WTC11 (cell line): ENCODE data around the gene RELB. TPM values are rescaled to one million over a fixed set of nuclear protein-coding genes. Genes with fewer than 3 reads are reported as not detected.

Experiments
- ATAC-seq: fragments of 200-7000 bp; cut with Tn5 transposase; 2 replicates; pipeline ENCODE4 v1.10.0; 2021; ENCODE audit warnings: mild to moderate bottlenecking, moderate library complexity
- CTCF ChIA-PET: fragments of 300-600 bp; sonication (Branson Sonifier 250); formaldehyde crosslinking; loops from one replicate; lab custom pipeline; 2021; ENCODE audit warnings: antibody characterized with exemption; lab: Charles Lee
- POLR2A ChIA-PET: fragments of 350-600 bp; sonication (Branson Sonifier 250); formaldehyde crosslinking; loops from one replicate; lab custom pipeline; 2021; ENCODE audit warnings: antibody characterized with exemption; lab: Charles Lee
- DNase-seq: peaks from one replicate; pipeline ENCODE4 v3.0.0; 2021; ENCODE audit warnings: low spot score
- H3K27ac Mint-ChIP-seq: 2 replicates; pipeline ENCODE4 v1.8.0; 2021; ENCODE audit warnings: mixed read lengths
- H3K27me3 Mint-ChIP-seq: 2 replicates; pipeline ENCODE4 v1.8.0; 2021; ENCODE audit warnings: low read depth, mild to moderate bottlenecking, moderate library complexity, mixed read lengths
- H3K36me3 Mint-ChIP-seq: 2 replicates; pipeline ENCODE4 v1.8.0; 2021; ENCODE audit warnings: mixed read lengths
- H3K4me1 Mint-ChIP-seq: 2 replicates; pipeline ENCODE4 v1.8.0; 2022; ENCODE audit warnings: mixed read lengths
- H3K4me3 Mint-ChIP-seq: 2 replicates; pipeline ENCODE4 v1.8.0; 2021; ENCODE audit warnings: mild to moderate bottlenecking, moderate library complexity, mixed read lengths
- H3K9me3 Mint-ChIP-seq: 2 replicates; pipeline ENCODE4 v1.8.0; 2021; ENCODE audit warnings: mixed read lengths
- ATF1 ChIP-seq: sonication (generic); formaldehyde crosslinking; IDR thresholded peaks from 2 replicates; pipeline ENCODE4 v1.8.1; 2023; ENCODE audit warnings: mild to moderate bottlenecking, moderate library complexity, missing genetic modification reagents
- ATF2 ChIP-seq: sonication (generic); formaldehyde crosslinking; IDR thresholded peaks from 2 replicates; pipeline ENCODE4 v1.8.1; 2022; ENCODE audit warnings: low read depth, missing genetic modification reagents, borderline replicate concordance
- CDX4 ChIP-seq: fragments of 250-450 bp; sonication (Bioruptor Pico); IDR thresholded peaks from 2 replicates; pipeline ENCODE4 v1.9.0; 2021; ENCODE audit warnings: moderate library complexity, mild to moderate bottlenecking, inconsistent platforms, borderline replicate concordance
- CREB1 ChIP-seq: sonication (generic); formaldehyde crosslinking; IDR thresholded peaks from 2 replicates; pipeline ENCODE4 v1.8.0; 2023; ENCODE audit warnings: mild to moderate bottlenecking, missing genetic modification reagents
- CREM ChIP-seq: sonication (generic); formaldehyde crosslinking; IDR thresholded peaks from 2 replicates; pipeline ENCODE4 v1.8.1; 2022; ENCODE audit warnings: mild to moderate bottlenecking, missing genetic modification reagents, moderate library complexity
- E2F1 ChIP-seq: sonication (generic); formaldehyde crosslinking; IDR thresholded peaks from 2 replicates; pipeline ENCODE4 v1.8.0; 2022; ENCODE audit warnings: mild to moderate bottlenecking, missing genetic modification reagents
- E2F5 ChIP-seq: sonication (generic); formaldehyde crosslinking; IDR thresholded peaks from 2 replicates; pipeline ENCODE4 v1.8.1; 2022; ENCODE audit warnings: mild to moderate bottlenecking, moderate library complexity, missing genetic modification reagents
- ESRRA ChIP-seq: sonication (generic); formaldehyde crosslinking; IDR thresholded peaks from 2 replicates; pipeline ENCODE4 v1.8.1; 2022; ENCODE audit warnings: mild to moderate bottlenecking, missing genetic modification reagents, borderline replicate concordance
- FOXK1 ChIP-seq: sonication (generic); formaldehyde crosslinking; IDR thresholded peaks from 2 replicates; pipeline ENCODE4 v1.8.0; 2022; ENCODE audit warnings: mild to moderate bottlenecking, moderate library complexity, missing genetic modification reagents
- FOXP4 ChIP-seq: sonication (generic); formaldehyde crosslinking; IDR thresholded peaks from 2 replicates; pipeline ENCODE4 v1.8.0; 2022; ENCODE audit warnings: mild to moderate bottlenecking, missing genetic modification reagents
- MAX ChIP-seq: sonication (generic); formaldehyde crosslinking; IDR thresholded peaks from 2 replicates; pipeline ENCODE4 v1.8.0; 2022; ENCODE audit warnings: mild to moderate bottlenecking, missing genetic modification reagents
- MXD4 ChIP-seq: fragments of 250-450 bp; sonication (Bioruptor Pico); IDR thresholded peaks from 2 replicates; pipeline ENCODE4 v1.8.0; 2021; ENCODE audit warnings: mild to moderate bottlenecking, moderate library complexity, borderline replicate concordance
- NFATC4 ChIP-seq: fragments of 250-450 bp; sonication (Bioruptor Pico); IDR thresholded peaks from 2 replicates; pipeline ENCODE4 v1.9.0; 2021; ENCODE audit warnings: mild to moderate bottlenecking
- NFYB ChIP-seq: sonication (generic); formaldehyde crosslinking; conservative IDR thresholded peaks from 2 replicates; pipeline ENCODE4 v1.8.0; 2022; ENCODE audit warnings: low read depth, missing genetic modification reagents
- NR1H2 ChIP-seq: sonication (generic); formaldehyde crosslinking; IDR thresholded peaks from 2 replicates; pipeline ENCODE4 v1.9.0; 2021; ENCODE audit warnings: mild to moderate bottlenecking, moderate library complexity, missing genetic modification reagents
- NR3C1 ChIP-seq: sonication (generic); formaldehyde crosslinking; conservative IDR thresholded peaks from 2 replicates; pipeline ENCODE4 v1.8.1; 2023; ENCODE audit warnings: low read depth, mild to moderate bottlenecking, missing genetic modification reagents
- OVOL2 ChIP-seq: fragments of 250-450 bp; sonication (Bioruptor Pico); IDR thresholded peaks from 2 replicates; pipeline ENCODE4 v1.9.0; 2021; ENCODE audit warnings: mild to moderate bottlenecking, borderline replicate concordance
- PRDM15 ChIP-seq: sonication (generic); formaldehyde crosslinking; IDR thresholded peaks from 2 replicates; pipeline ENCODE4 v1.8.0; 2022; ENCODE audit warnings: missing genetic modification reagents
- SP1 ChIP-seq: sonication (generic); formaldehyde crosslinking; conservative IDR thresholded peaks from 2 replicates; pipeline ENCODE4 v1.8.1; 2022; ENCODE audit warnings: missing genetic modification reagents
- TCF7 ChIP-seq: sonication (generic); formaldehyde crosslinking; IDR thresholded peaks from 2 replicates; pipeline ENCODE4 v1.8.0; 2022; ENCODE audit warnings: mild to moderate bottlenecking, low read depth, missing genetic modification reagents, moderate library complexity
- TEAD4 ChIP-seq: sonication (generic); formaldehyde crosslinking; IDR thresholded peaks from 2 replicates; pipeline ENCODE4 v1.8.0; 2022; ENCODE audit warnings: mild to moderate bottlenecking, missing genetic modification reagents
- ZBTB21 ChIP-seq: sonication (generic); formaldehyde crosslinking; IDR thresholded peaks from 2 replicates; pipeline ENCODE4 v1.8.1; 2023; ENCODE audit warnings: mild to moderate bottlenecking, missing genetic modification reagents, borderline replicate concordance
- ZNF232 ChIP-seq: sonication (generic); formaldehyde crosslinking; IDR thresholded peaks from 2 replicates; pipeline ENCODE4 v1.8.0; 2022; ENCODE audit warnings: mild to moderate bottlenecking, missing genetic modification reagents
- ZNF263 ChIP-seq: sonication (generic); formaldehyde crosslinking; IDR thresholded peaks from 2 replicates; pipeline ENCODE4 v1.8.1; 2022; ENCODE audit warnings: low read depth, mild to moderate bottlenecking, moderate library complexity, missing genetic modification reagents
- ZNF416 ChIP-seq: fragments of 250-450 bp; sonication (Bioruptor Pico); IDR thresholded peaks from 2 replicates; pipeline ENCODE4 v1.9.0; 2021; ENCODE audit warnings: mild to moderate bottlenecking, inconsistent platforms
- total RNA-seq: library from RNA; stranded (reverse); gene quantifications from 3 replicates; pipeline ENCODE4 v1.2.3, GENCODE V29; 2021

RELB gene
- total RNA-seq, 1 experiment from 2014 or later, result 8.9 TPM

GRCh38 chr19:45068041-45068440, 66.8 kb downstream of the RELB start (continued):
- TF ChIP-seq PRDM15 (CRISPR knock-in tag), result no peak
- TF ChIP-seq ATF2 (CRISPR knock-in tag), result no peak
- TF ChIP-seq NR3C1 (CRISPR knock-in tag), result no peak
- TF ChIP-seq OVOL2 (CRISPR knock-in tag), result no peak
- no peak for TF ChIP-seq ZNF263 (CRISPR knock-in tag)
- TF ChIP-seq ESRRA (CRISPR knock-in tag), result no peak

- H3K4me3 Mint-ChIP-seq, result no peak overlapping the region
- TF ChIP-seq NR1H2 (CRISPR knock-in tag) (no peak), E2F5 (CRISPR knock-in tag) (no peak), NFATC4 (CRISPR knock-in tag) (no peak), TEAD4 (CRISPR knock-in tag) (no peak), SP1 (CRISPR knock-in tag) (no peak), CREB1 (no peak), NFYB (CRISPR knock-in tag) (no peak), FOXP4 (CRISPR knock-in tag) (no peak), CREM (no peak), ATF1 (CRISPR knock-in tag) (no peak), E2F1 (no peak), ZNF232 (CRISPR knock-in tag) (no peak), MXD4 (CRISPR knock-in tag) (no peak), CDX4 (no peak), ZNF416 (CRISPR knock-in tag) (no peak), FOXK1 (CRISPR knock-in tag) (no peak), TCF7 (no peak), OVOL2 (CRISPR knock-in tag) (no peak), MAX (no peak), ZBTB21 (CRISPR knock-in tag) (no peak)
- peaks cover 24% of the 10 kb centered on the region for H3K36me3 Mint-ChIP-seq
- no peaks in the 10 kb centered on the region for H3K27me3 Mint-ChIP-seq
- POLR2A ChIA-PET, result interaction anchor here (0.7 to 0.9 kb wide), 2 partner anchors 11 to 23 kb away, joined by 3 read pairs; no protein-coding TSS in a partner anchor
- no peaks in the 10 kb centered on the region for H3K9me3 Mint-ChIP-seq
- H3K27ac Mint-ChIP-seq, result peak overlapping the region; percentile 81
- CTCF ChIA-PET, result interaction anchor here (0.6 to 2.0 kb wide), 11 partner anchors 10 to 341 kb away, joined by 3 to 25 read pairs (median 4); partner anchors contain the start of gene BLOC1S3
- H3K4me1 Mint-ChIP-seq, result 0 out of 2 replicates have a peak, but pooled peaks cover 3% of the 10 kb centered on the region
- ATAC-seq (peak; percentile 83), DNase-seq (peak; percentile 66)
Measured at GRCh38 chr19:45069056-45069455, 67.8 kb downstream of the RELB start.
